ENCODE measurements around the gene MANEA. TPM values are rescaled to one million over a fixed set of nuclear protein-coding genes. Genes with fewer than 3 reads are reported as not detected.

MANEA gene
- total RNA-seq, 1 experiment from 2014 or later, result 8.3 TPM

DNA sequence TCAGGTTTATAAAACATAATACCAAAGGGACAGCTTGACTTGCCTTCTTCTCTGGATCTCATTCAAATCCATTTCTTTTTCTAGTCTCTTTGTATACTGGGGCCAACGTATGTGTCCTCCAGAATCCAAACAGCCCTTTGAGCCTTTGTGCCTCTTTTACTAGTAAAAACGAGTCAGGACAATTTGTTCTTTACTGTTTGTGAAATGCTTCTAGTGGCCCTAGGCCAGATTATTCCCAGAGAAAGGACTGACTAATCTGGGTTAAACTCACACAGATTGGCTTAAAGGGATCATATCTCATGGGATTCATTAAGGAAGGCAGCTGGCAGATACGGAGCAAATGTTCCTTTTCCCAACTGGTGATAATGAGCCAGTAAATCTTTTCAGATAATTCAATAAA lies 32.1 kb upstream of the MANEA start:
- H2BK15ac ChIP-seq (ENCODE audit: low read depth, low read length), result no peak overlapping the region
- Mint-ChIP-seq H3K36me3 (ENCODE audit: insufficient read depth in 1 of 3, low read depth in 3 of 3) (no peaks in the 10 kb centered on the region), H3K27me3 (ENCODE audit: low read depth) (no peaks in the 10 kb centered on the region), H3K4me3 (no peak overlapping the region), H3K4me1 (peaks cover 9 to 13% of the 10 kb centered on the region in 2 experiments), H3K9me3 (no peaks in the 10 kb centered on the region), H3K27ac (no peak overlapping the region)
- H2BK12ac ChIP-seq (ENCODE audit: insufficient read length, low read depth, low read length), result no peak overlapping the region
- H2AFZ ChIP-seq (ENCODE audit: low read length), result no peak overlapping the region
- H2BK20ac ChIP-seq (ENCODE audit: low read depth, low read length, poor library complexity, severe bottlenecking), result no peak overlapping the region
- no peak overlapping the region for H2AK5ac ChIP-seq (ENCODE audit: insufficient read length, low read length)
- H3K9me3 ChIP-seq (ENCODE audit: control insufficient read depth, low read depth, low read length), result no peaks in the 10 kb centered on the region
- H3K4me1 ChIP-seq (ENCODE audit: insufficient read depth, low read length), result no peaks in the 10 kb centered on the region; the same call in 1 of the 2 replicates
- no peak overlapping the region for H3K18ac ChIP-seq (ENCODE audit: insufficient read length, low read depth, low read length)
- no peaks in the 10 kb centered on the region for H3K27me3 ChIP-seq (ENCODE audit: insufficient read depth, low read length)
- H4K20me1 ChIP-seq (ENCODE audit: control insufficient read depth, insufficient read depth, insufficient read length), result no peaks in the 10 kb centered on the region
- WGBS (ENCODE audit: extremely low coverage, insufficient read length, low lambda C conversion rate), result no CpG with 5 or more reads among the region's 3 CpGs
- no peak overlapping the region for H3K14ac ChIP-seq (ENCODE audit: insufficient read depth, low read length)
- no peaks in the 10 kb centered on the region for H3K23me2 ChIP-seq (ENCODE audit: insufficient read length, low read depth, low read length, poor library complexity, severe bottlenecking)
- no peak overlapping the region for H4K91ac ChIP-seq (ENCODE audit: insufficient read length, low read depth, low read length)
- TF ChIP-seq, protein P1, sequence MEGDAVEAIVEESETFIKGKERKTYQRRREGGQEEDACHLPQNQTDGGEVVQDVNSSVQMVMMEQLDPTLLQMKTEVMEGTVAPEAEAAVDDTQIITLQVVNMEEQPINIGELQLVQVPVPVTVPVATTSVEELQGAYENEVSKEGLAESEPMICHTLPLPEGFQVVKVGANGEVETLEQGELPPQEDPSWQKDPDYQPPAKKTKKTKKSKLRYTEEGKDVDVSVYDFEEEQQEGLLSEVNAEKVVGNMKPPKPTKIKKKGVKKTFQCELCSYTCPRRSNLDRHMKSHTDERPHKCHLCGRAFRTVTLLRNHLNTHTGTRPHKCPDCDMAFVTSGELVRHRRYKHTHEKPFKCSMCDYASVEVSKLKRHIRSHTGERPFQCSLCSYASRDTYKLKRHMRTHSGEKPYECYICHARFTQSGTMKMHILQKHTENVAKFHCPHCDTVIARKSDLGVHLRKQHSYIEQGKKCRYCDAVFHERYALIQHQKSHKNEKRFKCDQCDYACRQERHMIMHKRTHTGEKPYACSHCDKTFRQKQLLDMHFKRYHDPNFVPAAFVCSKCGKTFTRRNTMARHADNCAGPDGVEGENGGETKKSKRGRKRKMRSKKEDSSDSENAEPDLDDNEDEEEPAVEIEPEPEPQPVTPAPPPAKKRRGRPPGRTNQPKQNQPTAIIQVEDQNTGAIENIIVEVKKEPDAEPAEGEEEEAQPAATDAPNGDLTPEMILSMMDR (conservative IDR thresholded peaks at IDR 0.05), result no peak
- DNase-seq, result no peak
- H3K4ac ChIP-seq (ENCODE audit: low read depth, low read length), result no peak overlapping the region
- no peak overlapping the region for H3K27ac ChIP-seq (ENCODE audit: insufficient read length, low read depth, low read length)
- no peak overlapping the region for H2BK5ac ChIP-seq (ENCODE audit: insufficient read length, low read length)
- H4K5ac ChIP-seq (ENCODE audit: insufficient read length, low read depth, low read length), result no peak overlapping the region
- H3K9ac ChIP-seq (ENCODE audit: extremely low read depth, insufficient read length, low read length), result no peak overlapping the region
- H3K79me1 ChIP-seq (ENCODE audit: insufficient read depth, low read depth, low read length, poor library complexity, severe bottlenecking), result no peaks in the 10 kb centered on the region
- H3K79me2 ChIP-seq (ENCODE audit: insufficient read depth, low read length), result no peaks in the 10 kb centered on the region
- no peak overlapping the region for H3K4me2 ChIP-seq (ENCODE audit: insufficient read depth, insufficient read length, low read length)
- H3K23ac ChIP-seq (ENCODE audit: insufficient read length, low read depth, low read length), result no peak overlapping the region
- no peak overlapping the region for H2BK120ac ChIP-seq (ENCODE audit: low read depth, low read length, poor library complexity, severe bottlenecking)
- no peak overlapping the region for H4K8ac ChIP-seq (replicated peaks; ENCODE audit: insufficient read length, low read depth, low read length)
- no peak overlapping the region for H3T11ph ChIP-seq (ENCODE audit: low read length)
- H3K56ac ChIP-seq (ENCODE audit: insufficient read length, low read depth, low read length), result no peak overlapping the region
